Articular chondrocyte of knee joint (primary cell): ENCODE results near the gene ELMOD3. TPM values are rescaled to one million over a fixed set of nuclear protein-coding genes. Genes with fewer than 3 reads are reported as not detected.

ENCODE experiments used
- small RNA-seq: library from RNA; depleted of rRNA; stranded (forward); fragments of <200 nt; gene quantifications from one replicate; pipeline ENCODE3, GENCODE V24; 2012
- total RNA-seq: library from RNA; depleted of rRNA; stranded (reverse); fragments of >200 nt; gene quantifications from 2 replicates; pipeline ENCODE4 v1.2.3, GENCODE V29; 2012

The ELMOD3 gene
- 14.5 and 20.4 TPM in 2 replicates for total RNA-seq

GRCh38 chr2:85354286-85355072 is at the start of gene ELMOD3, which contains the start of gene RETSAT:
Gene ELMOD3, plus strand, starts transcription at chr2:85354769. Its CDS starts 2,430 bp downstream, at chr2:85357199.
Gene RETSAT, minus strand, starts transcription at chr2:85354528. Its CDS starts 21 bp downstream, at chr2:85354507.

GRCh38 chr2:85327822-85328617 is 26.5 kb upstream of the ELMOD3 start, which contains the start of gene TGOLN2:
Gene TGOLN2, minus strand, starts transcription at chr2:85327989. Its CDS starts 27 bp downstream, at chr2:85327962.

GRCh38 chr2:85409845-85410583 is 55.4 kb downstream of the ELMOD3 start, which contains the start of gene CAPG:
Gene CAPG, minus strand, starts transcription at chr2:85410366. Its CDS starts 8,221 bp downstream, at chr2:85402145.

GRCh38 chr2:85418132-85419008 is 63.8 kb downstream of the ELMOD3 start, which contains the start of gene SH2D6:
Gene SH2D6, plus strand, starts transcription at chr2:85418714. Its CDS starts 10,752 bp downstream, at chr2:85429466.

Small RNAs within 50 kb of the gene (small RNA-seq; reads per million reads assigned to genes)
- gene AC062037.1 (not detected), gene AC062037.2 (not detected), gene RF00019 (not detected), gene RN7SL113P (not detected)

Other genes with a start within 250 kb of the ELMOD3 start
- gene TCF7L1, start 221.4 kb upstream of the ELMOD3 start, total RNA-seq, result 6.1 and 6.9 TPM in 2 replicates
- gene TGOLN2, start 26.8 kb upstream of the ELMOD3 start, total RNA-seq, result 127 and 140 TPM in 2 replicates
- gene RETSAT, start 241 bp upstream of the ELMOD3 start, total RNA-seq, result 48.0 and 59.0 TPM in 2 replicates
- 288 and 312 TPM in 2 replicates for gene CAPG, start 55.6 kb downstream of the ELMOD3 start, total RNA-seq
- 0.43 TPM in 1 of 2 replicates, not detected in the other for gene SH2D6, start 63.9 kb downstream of the ELMOD3 start, total RNA-seq
- 247 and 327 TPM in 2 replicates for gene MAT2A, start 184.4 kb downstream of the ELMOD3 start, total RNA-seq
- 44.4 and 55.5 TPM in 2 replicates for gene GGCX, start 206.7 kb downstream of the ELMOD3 start, total RNA-seq
- 9.9 and 12.4 TPM in 2 replicates for gene VAMP8, start 222.8 kb downstream of the ELMOD3 start, total RNA-seq
- 30.2 and 35.7 TPM in 2 replicates for gene VAMP5, start 229.7 kb downstream of the ELMOD3 start, total RNA-seq
- gene RNF181, start 241.0 kb downstream of the ELMOD3 start, total RNA-seq, result 133 and 175 TPM in 2 replicates
- gene TMEM150A, start 247.9 kb downstream of the ELMOD3 start, total RNA-seq, result 8.1 and 9.4 TPM in 2 replicates